ENCODE data around the gene ZFYVE28.

ZFYVE28 gene

DNA sequence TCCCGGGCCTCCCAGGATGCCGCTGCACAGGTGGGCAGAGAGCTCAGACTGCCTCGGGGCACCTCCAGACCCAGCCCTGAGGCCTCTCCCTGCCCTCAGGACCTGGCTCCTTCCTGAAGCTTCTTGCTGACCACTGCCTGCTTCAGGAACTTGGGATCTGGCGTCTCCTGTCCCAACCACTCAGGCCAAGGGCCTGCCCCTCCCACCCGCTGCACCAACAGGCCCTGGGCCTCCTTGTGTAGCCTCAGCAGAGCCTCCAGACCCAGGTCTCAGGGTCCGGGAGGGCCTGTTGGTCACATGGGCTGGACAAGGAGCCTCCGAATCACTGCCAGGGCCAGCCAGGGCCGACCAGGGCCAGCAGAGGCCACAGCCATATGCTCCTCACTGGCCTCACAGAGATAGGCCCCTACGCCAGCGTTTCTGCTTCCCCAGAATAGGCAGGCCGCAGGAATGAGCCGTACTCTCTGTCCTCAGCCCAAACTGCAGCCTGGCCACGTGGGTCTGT lies 159.4 kb downstream of the ZFYVE28 start:
- DNase-seq (ENCODE audit: low read depth), result no peak
- no peak overlapping the region for H3K4me3 ChIP-seq (ENCODE audit: low read depth, low read length)
- TF ChIP-seq, protein P1, sequence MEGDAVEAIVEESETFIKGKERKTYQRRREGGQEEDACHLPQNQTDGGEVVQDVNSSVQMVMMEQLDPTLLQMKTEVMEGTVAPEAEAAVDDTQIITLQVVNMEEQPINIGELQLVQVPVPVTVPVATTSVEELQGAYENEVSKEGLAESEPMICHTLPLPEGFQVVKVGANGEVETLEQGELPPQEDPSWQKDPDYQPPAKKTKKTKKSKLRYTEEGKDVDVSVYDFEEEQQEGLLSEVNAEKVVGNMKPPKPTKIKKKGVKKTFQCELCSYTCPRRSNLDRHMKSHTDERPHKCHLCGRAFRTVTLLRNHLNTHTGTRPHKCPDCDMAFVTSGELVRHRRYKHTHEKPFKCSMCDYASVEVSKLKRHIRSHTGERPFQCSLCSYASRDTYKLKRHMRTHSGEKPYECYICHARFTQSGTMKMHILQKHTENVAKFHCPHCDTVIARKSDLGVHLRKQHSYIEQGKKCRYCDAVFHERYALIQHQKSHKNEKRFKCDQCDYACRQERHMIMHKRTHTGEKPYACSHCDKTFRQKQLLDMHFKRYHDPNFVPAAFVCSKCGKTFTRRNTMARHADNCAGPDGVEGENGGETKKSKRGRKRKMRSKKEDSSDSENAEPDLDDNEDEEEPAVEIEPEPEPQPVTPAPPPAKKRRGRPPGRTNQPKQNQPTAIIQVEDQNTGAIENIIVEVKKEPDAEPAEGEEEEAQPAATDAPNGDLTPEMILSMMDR (IDR thresholded peaks at IDR 0.05; ENCODE audit: low read depth, low read length, missing control alignments), result no peak

DNA sequence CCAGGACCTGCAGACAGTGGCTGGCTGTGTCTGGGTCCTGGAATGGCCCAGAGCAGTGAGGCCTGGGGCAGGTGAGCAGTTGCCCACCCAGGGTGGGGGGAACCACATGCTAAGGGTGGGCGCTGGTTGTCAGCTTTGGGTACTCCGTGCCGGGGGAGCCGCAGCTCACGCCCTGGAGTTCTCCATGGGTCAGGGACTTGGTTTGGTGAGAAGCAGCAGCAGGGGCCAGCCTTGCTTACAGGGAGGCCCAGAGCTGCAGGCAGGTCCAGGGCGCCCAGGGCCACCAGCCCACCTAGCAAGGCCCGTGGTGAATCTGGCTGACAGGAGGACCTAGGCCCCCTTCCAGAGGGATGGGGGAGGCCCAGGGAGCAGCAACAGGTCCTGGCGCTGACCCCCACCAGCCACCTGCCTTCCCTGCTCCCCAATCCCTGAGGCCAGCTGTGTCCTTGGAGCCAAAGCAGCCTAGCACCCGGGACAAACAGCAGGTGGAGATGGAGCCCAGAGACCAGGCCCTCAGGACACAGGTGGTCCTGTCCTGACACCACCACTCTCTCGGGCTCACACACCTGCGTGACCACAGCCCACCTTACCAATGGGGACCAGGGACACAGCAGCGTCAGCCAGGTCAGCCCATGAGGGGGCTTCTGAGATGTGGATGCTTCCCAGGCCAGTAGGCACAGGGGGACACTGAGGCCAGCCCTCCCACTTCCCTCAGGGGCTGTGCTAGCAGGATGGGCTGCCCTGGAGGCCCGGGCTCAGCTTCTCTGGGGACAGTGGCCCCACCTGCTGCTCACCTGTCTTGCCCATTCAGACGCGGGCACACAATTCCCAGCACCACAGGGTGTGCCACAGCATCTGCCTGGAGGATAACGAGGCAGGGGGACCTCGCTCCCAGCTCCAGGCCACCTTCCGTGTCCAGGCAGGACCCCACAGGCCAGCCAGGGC lies 160.1 kb downstream of the ZFYVE28 start:
- no peak for DNase-seq (ENCODE audit: low read depth)
- no peak overlapping the region for H3K4me3 ChIP-seq (ENCODE audit: low read depth, low read length)
- TF ChIP-seq, protein P1 (IDR thresholded peaks at IDR 0.05; ENCODE audit: low read depth, low read length, missing control alignments), result no peak

DNA sequence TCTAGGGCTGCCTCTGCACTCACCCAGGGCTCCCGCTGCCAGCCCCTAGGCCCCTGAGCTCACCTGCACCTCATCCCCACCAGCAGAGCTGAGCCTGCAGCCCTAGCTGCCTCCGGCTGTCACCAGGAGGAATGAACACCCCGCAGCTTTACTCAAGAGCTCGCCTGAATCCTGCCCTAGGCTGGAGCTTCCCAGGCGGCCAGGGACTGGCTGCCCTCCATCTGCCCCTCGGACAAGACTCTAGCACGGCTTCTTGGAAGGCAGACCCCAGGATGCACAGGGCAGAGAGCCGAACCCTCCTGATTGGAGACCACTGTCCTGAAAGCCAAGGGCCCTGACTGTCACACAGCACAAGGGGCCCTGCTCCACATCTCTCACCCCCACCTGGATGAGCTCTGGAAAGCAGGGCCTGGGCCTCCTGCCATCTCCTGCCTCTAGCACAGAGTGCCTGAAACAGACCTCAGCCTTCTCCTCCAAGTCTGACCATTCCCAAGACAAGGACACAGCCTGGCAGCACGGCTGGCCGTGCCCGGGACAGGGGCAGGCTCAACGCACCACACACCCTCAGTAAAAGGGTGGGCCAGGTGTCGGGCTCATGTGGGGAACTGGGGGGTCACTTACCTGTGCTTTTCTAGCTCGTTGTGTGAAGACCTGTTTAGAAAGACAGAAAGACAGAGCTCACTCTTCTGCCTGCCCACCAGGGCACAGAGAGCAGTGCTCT lies 160.9 kb downstream of the ZFYVE28 start:
- no peak overlapping the region for H3K4me3 ChIP-seq (ENCODE audit: low read depth, low read length)
- TF ChIP-seq, protein P1 (IDR thresholded peaks at IDR 0.05; ENCODE audit: low read depth, low read length, missing control alignments), result no peak
- DNase-seq (ENCODE audit: low read depth), result no peak

DNA sequence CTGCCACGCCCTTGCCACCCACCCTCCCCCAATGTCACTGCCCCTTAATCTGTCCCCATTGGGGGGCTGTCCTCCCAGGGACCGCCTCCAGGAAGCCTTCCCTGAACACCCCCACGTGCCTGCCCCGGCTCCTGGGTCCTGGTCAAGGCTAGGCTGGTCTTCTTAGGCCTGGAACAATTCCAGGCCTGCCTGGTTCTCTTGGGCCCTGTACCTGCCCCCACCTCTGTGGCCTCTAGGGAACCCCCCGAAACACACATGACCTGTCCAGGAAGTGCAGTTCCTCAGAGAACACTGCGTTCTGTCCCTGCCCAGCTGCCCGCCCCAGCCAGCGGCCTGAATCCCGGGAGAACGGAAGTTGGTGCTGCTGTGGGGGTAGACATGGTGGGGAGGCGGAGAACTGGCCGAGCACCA lies 161.7 kb downstream of the ZFYVE28 start:
- TF ChIP-seq, protein P1 (IDR thresholded peaks at IDR 0.05; ENCODE audit: low read depth, low read length, missing control alignments), result no peak
- no peak overlapping the region for H3K4me3 ChIP-seq (ENCODE audit: low read depth, low read length)
- no peak for DNase-seq (ENCODE audit: low read depth)

DNA sequence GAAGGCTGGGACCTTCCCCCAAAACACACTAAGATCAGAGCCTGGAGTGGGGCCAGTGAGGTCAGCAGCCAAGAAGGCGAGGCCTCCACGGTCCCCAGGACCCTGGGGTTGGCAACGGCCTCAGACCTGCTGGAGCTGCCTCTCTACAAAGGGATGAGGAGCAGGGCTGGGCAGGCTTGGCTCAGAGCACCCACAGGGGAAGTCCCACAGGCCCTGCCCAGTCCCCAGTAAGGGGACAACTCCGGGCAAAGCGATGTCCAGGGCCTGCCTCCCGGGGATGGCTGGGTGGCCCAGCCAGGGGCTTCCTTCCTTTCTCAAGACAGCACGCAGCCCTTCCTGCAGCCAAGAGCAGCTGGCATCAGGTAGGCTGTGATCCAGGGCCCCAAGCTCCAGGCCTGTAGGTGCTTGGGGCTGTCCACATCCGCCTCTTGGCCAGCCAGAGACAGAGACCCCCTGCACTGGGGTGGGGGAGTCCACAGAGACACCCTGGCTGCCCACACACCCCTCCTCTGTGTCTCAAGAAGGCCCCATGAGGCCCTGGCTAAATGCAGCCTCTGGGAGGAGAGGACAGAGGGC lies 162.2 kb downstream of the ZFYVE28 start:
- TF ChIP-seq, protein P1 (IDR thresholded peaks at IDR 0.05; ENCODE audit: low read depth, low read length, missing control alignments), result no peak
- H3K4me3 ChIP-seq (ENCODE audit: low read depth, low read length), result no peak overlapping the region
- DNase-seq (ENCODE audit: low read depth), result no peak

DNA sequence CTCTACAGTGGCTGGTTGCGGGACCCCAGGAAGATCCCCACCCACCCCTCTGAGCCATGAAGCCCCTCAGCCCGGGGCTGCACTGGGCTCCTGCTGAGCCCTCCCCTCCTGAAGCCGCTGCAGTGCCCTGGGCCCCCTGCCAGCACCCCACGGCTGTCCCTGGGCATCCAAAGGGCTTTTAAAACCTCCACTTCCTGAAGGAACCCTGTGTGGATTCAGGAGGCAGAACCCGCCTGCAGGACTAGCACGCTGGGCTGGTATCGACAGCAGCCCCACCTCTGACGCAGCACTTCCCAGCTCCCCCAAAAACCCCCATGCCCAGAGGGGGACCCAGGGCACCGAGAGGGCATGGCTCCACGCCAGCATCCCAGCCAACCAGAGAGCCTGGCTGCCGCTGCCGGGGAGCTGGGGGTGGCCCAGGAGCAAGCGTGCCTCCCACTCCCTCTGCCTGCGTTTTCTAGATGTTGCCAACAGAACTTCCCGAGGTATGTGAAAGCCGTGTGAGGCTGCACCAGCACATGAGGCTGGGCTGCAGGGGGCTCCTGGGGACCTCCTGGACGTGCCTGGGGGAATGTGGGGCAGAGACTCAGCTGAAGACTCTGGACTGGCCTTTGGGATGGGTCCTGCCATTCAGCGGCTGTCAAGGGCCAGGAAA lies 162.8 kb downstream of the ZFYVE28 start:
- no peak overlapping the region for H3K4me3 ChIP-seq (ENCODE audit: low read depth, low read length)
- TF ChIP-seq, protein P1 (IDR thresholded peaks at IDR 0.05; ENCODE audit: low read depth, low read length, missing control alignments), result no peak
- no peak for DNase-seq (ENCODE audit: low read depth)
